SK-N-SH (cell line): ENCODE measurements around the gene ST6GALNAC5.

Source experiments
- CTCF ChIP-seq: fragments of 200-600 bp; sonication (generic); IDR thresholded peaks from 2 replicates; pipeline ENCODE4 v1.6.1; 2017; ENCODE audit warnings: antibody characterized with exemption, mild to moderate bottlenecking, moderate library complexity
- ELF1 ChIP-seq: IDR thresholded peaks from 2 replicates; pipeline ENCODE4 v1.4.0; 2012
- EP300 ChIP-seq, 2 experiments: IDR thresholded peaks; 2 replicates each; pipeline versions ENCODE4 v1.4.0 to v1.6.1; 2012; ENCODE audit warnings: borderline replicate concordance in 1 of 2, low read depth in 1 of 2, low read length in 1 of 2
- POLR2AphosphoS5 ChIP-seq: IDR thresholded peaks from 2 replicates; pipeline ENCODE4 v1.6.1; 2012; ENCODE audit warnings: low read depth, low read length
- TCF12 ChIP-seq: IDR thresholded peaks from 2 replicates; pipeline ENCODE4 v1.4.0; 2012

GRCh38 chr1:76961181-76961819, 94.0 kb downstream of the ST6GALNAC5 start:
- TF ChIP-seq EP300 (IDR thresholded peaks at IDR 0.05; ENCODE audit: borderline replicate concordance in 1 of 2, low read depth in 1 of 2, low read length in 1 of 2) (no peak), POLR2AphosphoS5 (no peak), CTCF (no peak), ELF1 (no peak), TCF12 (peak; percentile 22; the same call in 1 of the 2 replicates)
